Osteoblast (primary cell): ENCODE data around the gene RGS13. TPM values are rescaled to one million over a fixed set of nuclear protein-coding genes. Genes with fewer than 3 reads are reported as not detected.
A peak's percentile ranks its signal among the peaks of the same experiment; 100 is the strongest.

ENCODE experiments used
- DNase-seq: peaks from one replicate; pipeline ENCODE4 v3.0.0; 2011; ENCODE audit warnings: low spot score, mixed read lengths; ENCODE audit not compliant: insufficient read length; ENCODE audit errors: missing footprints
- H2AFZ ChIP-seq: 2 replicates; pipeline ENCODE4 v1.6.0; 2011; ENCODE audit warnings: mild to moderate bottlenecking, low read length
- H3K27ac ChIP-seq: 2 replicates; pipeline ENCODE4 v1.5.1; 2011; ENCODE audit warnings: mild to moderate bottlenecking, low read depth, low read length, moderate library complexity
- H3K27me3 ChIP-seq: 2 replicates; pipeline ENCODE4 v1.6.0; 2012; ENCODE audit warnings: mild to moderate bottlenecking, control low read depth, inconsistent platforms, low read length, moderate library complexity; ENCODE audit not compliant: insufficient read depth
- H3K36me3 ChIP-seq: 2 replicates; pipeline ENCODE4 v1.5.1; 2011; ENCODE audit warnings: mild to moderate bottlenecking, low read length, control low read depth, moderate library complexity; ENCODE audit not compliant: insufficient read depth
- H3K4me1 ChIP-seq: 2 replicates; pipeline ENCODE4 v1.5.1; 2011; ENCODE audit warnings: mild to moderate bottlenecking, low read length, control low read depth, moderate library complexity; ENCODE audit not compliant: insufficient read depth
- H3K4me2 ChIP-seq: 2 replicates; pipeline ENCODE4 v1.6.0; 2011; ENCODE audit warnings: mild to moderate bottlenecking, low read length; ENCODE audit not compliant: insufficient read depth
- H3K4me3 ChIP-seq: fragments of 200-600 bp; sonication (generic); 3 replicates; pipeline ENCODE4 v1.5.1; 2012; ENCODE audit warnings: mild to moderate bottlenecking, low read length, inconsistent platforms; ENCODE audit not compliant: insufficient read depth
- H3K79me2 ChIP-seq: 2 replicates; pipeline ENCODE4 v1.6.0; 2012; ENCODE audit warnings: mild to moderate bottlenecking, low read length, control low read depth, inconsistent platforms; ENCODE audit not compliant: insufficient read depth
- H3K9me3 ChIP-seq: 2 replicates; pipeline ENCODE4 v1.5.1; 2011; ENCODE audit warnings: low read depth, low read length, control low read depth
- H4K20me1 ChIP-seq: 2 replicates; pipeline ENCODE4 v1.6.0; 2012; ENCODE audit warnings: mild to moderate bottlenecking, low read length, control low read depth; ENCODE audit not compliant: insufficient read depth
- CTCF ChIP-seq: IDR thresholded peaks from 2 replicates; pipeline ENCODE4 v1.5.1; 2011; ENCODE audit warnings: mild to moderate bottlenecking, low read depth, low read length, moderate library complexity; ENCODE audit errors: extremely low read depth
- total RNA-seq: library from RNA; depleted of rRNA; stranded (reverse); fragments of >200 nt; gene quantifications from 2 replicates; pipeline ENCODE4 v1.2.3, GENCODE V29; 2012

Gene RGS13
- total RNA-seq, 1 donor: not detected

- no peak for DNase-seq
- no peak for TF ChIP-seq CTCF
- Histone ChIP-seq H3K9me3 (no peaks in the 10 kb centered on the region), H3K27me3 (no peaks in the 10 kb centered on the region), H3K4me2 (no peak overlapping the region), H3K79me2 (no peaks in the 10 kb centered on the region), H3K27ac (no peak overlapping the region), H4K20me1 (no peaks in the 10 kb centered on the region), H3K4me3 (no peak overlapping the region), H2AFZ (peak overlapping the region; percentile 34), H3K36me3 (no peaks in the 10 kb centered on the region), H3K4me1 (no peaks in the 10 kb centered on the region)
Observed at GRCh38 chr1:192603218-192603787, 32.6 kb upstream of the RGS13 start.

- H3K4me2 ChIP-seq: no peak overlapping the region
Observed at GRCh38 chr1:192604979-192605620, 30.8 kb upstream of the RGS13 start.

GRCh38 chr1:192608671-192609070 is 27.3 kb upstream of the RGS13 start:
- DNase-seq: no peak
- Histone ChIP-seq H3K36me3 (no peaks in the 10 kb centered on the region), H3K9me3 (no peaks in the 10 kb centered on the region), H4K20me1 (no peaks in the 10 kb centered on the region), H3K4me1 (no peaks in the 10 kb centered on the region), H3K4me2 (peak overlapping the region; percentile 36), H3K4me3 (no peak overlapping the region), H3K27ac (no peak overlapping the region), H3K79me2 (no peaks in the 10 kb centered on the region), H3K27me3 (no peaks in the 10 kb centered on the region), H2AFZ (peak overlapping the region; percentile 18)
- no peak for TF ChIP-seq CTCF

More at GRCh38 chr1:192604979-192605620, 30.8 kb upstream of the RGS13 start:
- Histone ChIP-seq H3K27ac (peak overlapping the region; percentile 4), H3K79me2 (no peaks in the 10 kb centered on the region), H3K27me3 (no peaks in the 10 kb centered on the region), H3K4me3 (no peak overlapping the region), H3K9me3 (no peaks in the 10 kb centered on the region), H3K36me3 (no peaks in the 10 kb centered on the region), H3K4me1 (no peaks in the 10 kb centered on the region), H2AFZ (no peak overlapping the region), H4K20me1 (no peaks in the 10 kb centered on the region)
- no peak for TF ChIP-seq CTCF
- DNase-seq: peak; percentile 41

- no peaks in the 10 kb centered on the region for H4K20me1 ChIP-seq
- TF ChIP-seq CTCF: no peak
- peak overlapping the region; percentile 36 for H3K4me2 ChIP-seq
- no peak overlapping the region for H3K4me3 ChIP-seq
- H2AFZ ChIP-seq: peak overlapping the region; percentile 81
- no peak for DNase-seq
- no peaks in the 10 kb centered on the region for H3K27me3 ChIP-seq
- H3K27ac ChIP-seq: no peak overlapping the region
- no peaks in the 10 kb centered on the region for H3K4me1 ChIP-seq
- no peaks in the 10 kb centered on the region for H3K36me3 ChIP-seq
- H3K9me3 ChIP-seq: no peaks in the 10 kb centered on the region
- no peaks in the 10 kb centered on the region for H3K79me2 ChIP-seq
Observed at GRCh38 chr1:192609110-192610079, 26.6 kb upstream of the RGS13 start.
